HG03432 (cell line): ENCODE measurements around the gene ZFP91.

Source experiments
- ATAC-seq: cut with Tn5 transposase; IDR thresholded peaks from one replicate; pipeline ENCODE4 v1.9.1; 2021; ENCODE audit warnings: mild to moderate bottlenecking, moderate library complexity; ENCODE audit not compliant: unreplicated experiment

The ZFP91 gene

GRCh38 chr11:58580311-58580710, 1.4 kb downstream of the ZFP91 start:
- ATAC-seq = no peak

- no peak for ATAC-seq
These were observed 3.6 kb downstream of the ZFP91 start for GRCh38 chr11:58582437-58582836.

- no peak for ATAC-seq
These were observed 8.1 kb downstream of the ZFP91 start for GRCh38 chr11:58586998-58587397.

GRCh38 chr11:58591659-58592058, 12.8 kb downstream of the ZFP91 start:
- ATAC-seq = no peak

GRCh38 chr11:58592760-58593472, 14.1 kb downstream of the ZFP91 start:
- ATAC-seq = no peak

GRCh38 chr11:58594826-58595225, 16.0 kb downstream of the ZFP91 start:
- ATAC-seq = no peak

- ATAC-seq = no peak
These were observed 17.8 kb downstream of the ZFP91 start for GRCh38 chr11:58596621-58597020.

GRCh38 chr11:58597486-58598144, 18.8 kb downstream of the ZFP91 start:
- ATAC-seq = no peak

- no peak for ATAC-seq
These were observed 21.6 kb downstream of the ZFP91 start for GRCh38 chr11:58600510-58600909.

- ATAC-seq = no peak
These were observed 28.3 kb downstream of the ZFP91 start for GRCh38 chr11:58606930-58607714.

- ATAC-seq = no peak
These were observed 29.5 kb downstream of the ZFP91 start for GRCh38 chr11:58608331-58608730.

- ATAC-seq = no peak
These were observed 30.9 kb downstream of the ZFP91 start for GRCh38 chr11:58609723-58610122.

GRCh38 chr11:58613228-58613627, 34.4 kb downstream of the ZFP91 start:
- no peak for ATAC-seq

- no peak for ATAC-seq
These were observed 36.7 kb downstream of the ZFP91 start for GRCh38 chr11:58615559-58615958.

GRCh38 chr11:58616594-58616993, 37.7 kb downstream of the ZFP91 start:
- no peak for ATAC-seq

- no peak for ATAC-seq
These were observed 39.2 kb downstream of the ZFP91 start for GRCh38 chr11:58617976-58618557.

GRCh38 chr11:58621586-58622262, 42.9 kb downstream of the ZFP91 start:
- peak; percentile 63 for ATAC-seq

GRCh38 chr11:58622344-58622743, 43.5 kb downstream of the ZFP91 start, which contains the start of gene CNTF:
CNTF (plus strand) TSS chr11:58622665; CDS start chr11:58622753, 88 bp downstream.
- no peak for ATAC-seq

GRCh38 chr11:58625086-58625485, 46.2 kb downstream of the ZFP91 start:
- no peak for ATAC-seq

GRCh38 chr11:58625826-58626460, 47.1 kb downstream of the ZFP91 start:
- no peak for ATAC-seq
